22Rv1 (cell line): Measurements from ENCODE around the gene DAZAP2.

ENCODE experiments used
- H3K27ac ChIP-seq: fragments of 450-650 bp; 2 replicates; pipeline ENCODE4 v1.5.1; 2017
- ZFX ChIP-seq: fragments of 450-650 bp; IDR thresholded peaks from 2 replicates; pipeline ENCODE4 v1.6.1; 2017; ENCODE audit warnings: antibody characterized with exemption, borderline replicate concordance
- TF ChIP-seq, protein P1 (sequence below): fragments of 450-650 bp; IDR thresholded peaks from 2 replicates; pipeline ENCODE4 v1.5.1; 2017; ENCODE audit warnings: mild to moderate bottlenecking

The DAZAP2 gene

DNA sequence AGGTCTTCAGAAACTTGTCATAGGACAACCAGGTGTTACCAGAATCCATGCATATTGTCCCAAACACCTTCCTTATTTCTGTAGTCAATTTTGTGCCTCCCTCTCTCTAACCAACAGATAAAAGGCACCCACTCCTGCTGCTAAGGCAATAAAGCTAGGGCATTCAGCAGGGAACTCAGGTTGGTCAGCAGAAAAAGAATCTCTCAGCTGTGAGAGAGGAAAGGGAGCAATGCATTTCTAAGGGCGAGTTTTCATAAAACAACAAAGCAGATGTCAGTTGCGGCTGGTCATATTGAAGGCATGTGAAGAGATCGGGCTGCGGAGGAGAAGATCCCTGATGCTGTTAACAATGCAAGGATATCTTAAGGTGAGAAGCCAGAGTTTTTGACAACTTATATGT, 13.4 kb upstream of the DAZAP2 start:
- TF ChIP-seq ZFX: no peak
- TF ChIP-seq, protein P1, sequence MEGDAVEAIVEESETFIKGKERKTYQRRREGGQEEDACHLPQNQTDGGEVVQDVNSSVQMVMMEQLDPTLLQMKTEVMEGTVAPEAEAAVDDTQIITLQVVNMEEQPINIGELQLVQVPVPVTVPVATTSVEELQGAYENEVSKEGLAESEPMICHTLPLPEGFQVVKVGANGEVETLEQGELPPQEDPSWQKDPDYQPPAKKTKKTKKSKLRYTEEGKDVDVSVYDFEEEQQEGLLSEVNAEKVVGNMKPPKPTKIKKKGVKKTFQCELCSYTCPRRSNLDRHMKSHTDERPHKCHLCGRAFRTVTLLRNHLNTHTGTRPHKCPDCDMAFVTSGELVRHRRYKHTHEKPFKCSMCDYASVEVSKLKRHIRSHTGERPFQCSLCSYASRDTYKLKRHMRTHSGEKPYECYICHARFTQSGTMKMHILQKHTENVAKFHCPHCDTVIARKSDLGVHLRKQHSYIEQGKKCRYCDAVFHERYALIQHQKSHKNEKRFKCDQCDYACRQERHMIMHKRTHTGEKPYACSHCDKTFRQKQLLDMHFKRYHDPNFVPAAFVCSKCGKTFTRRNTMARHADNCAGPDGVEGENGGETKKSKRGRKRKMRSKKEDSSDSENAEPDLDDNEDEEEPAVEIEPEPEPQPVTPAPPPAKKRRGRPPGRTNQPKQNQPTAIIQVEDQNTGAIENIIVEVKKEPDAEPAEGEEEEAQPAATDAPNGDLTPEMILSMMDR: no peak
- H3K27ac ChIP-seq: peak overlapping the region; percentile 97

DNA sequence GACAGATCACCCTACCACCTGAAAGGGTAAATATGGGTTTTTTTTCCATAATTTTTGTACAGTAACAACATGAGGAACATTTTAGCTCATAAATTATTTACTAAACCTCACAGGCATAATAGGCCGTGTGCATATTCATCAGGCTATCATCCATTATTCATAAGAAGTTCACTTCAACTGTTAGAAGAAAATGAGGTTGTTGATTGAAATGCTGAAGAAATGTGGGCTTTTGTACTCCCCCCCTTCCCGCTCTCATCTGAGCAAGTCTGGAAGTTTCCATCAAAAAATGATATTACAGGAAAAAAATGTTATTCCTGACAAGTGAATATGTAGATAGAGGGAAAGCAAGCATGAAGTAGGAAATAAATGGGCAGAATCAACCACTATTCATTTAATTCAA, 12.9 kb upstream of the DAZAP2 start:
- H3K27ac ChIP-seq: peak overlapping the region; percentile 97
- TF ChIP-seq ZFX: no peak
- TF ChIP-seq, protein P1: no peak

DNA sequence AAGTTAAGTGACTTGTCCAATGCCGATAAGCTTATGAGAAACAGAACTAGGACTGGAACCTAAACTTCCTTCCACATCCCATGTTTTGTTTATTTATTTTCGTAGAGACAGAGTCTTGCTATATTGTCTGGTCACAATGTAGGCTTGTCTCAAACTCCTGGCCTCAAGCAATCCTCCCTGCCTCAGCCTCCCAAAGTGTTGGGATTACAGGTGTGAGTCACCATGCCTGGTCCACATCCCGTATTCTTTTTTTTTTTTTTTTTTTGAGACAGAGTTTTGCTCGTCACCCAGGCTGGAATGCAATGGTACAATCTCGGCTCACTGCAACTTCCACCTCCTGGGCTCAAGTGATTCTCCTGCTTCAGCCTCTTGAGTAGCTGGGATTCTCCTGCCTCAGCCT, 11.5 kb upstream of the DAZAP2 start:
- peak overlapping the region; percentile 99 for H3K27ac ChIP-seq

DNA sequence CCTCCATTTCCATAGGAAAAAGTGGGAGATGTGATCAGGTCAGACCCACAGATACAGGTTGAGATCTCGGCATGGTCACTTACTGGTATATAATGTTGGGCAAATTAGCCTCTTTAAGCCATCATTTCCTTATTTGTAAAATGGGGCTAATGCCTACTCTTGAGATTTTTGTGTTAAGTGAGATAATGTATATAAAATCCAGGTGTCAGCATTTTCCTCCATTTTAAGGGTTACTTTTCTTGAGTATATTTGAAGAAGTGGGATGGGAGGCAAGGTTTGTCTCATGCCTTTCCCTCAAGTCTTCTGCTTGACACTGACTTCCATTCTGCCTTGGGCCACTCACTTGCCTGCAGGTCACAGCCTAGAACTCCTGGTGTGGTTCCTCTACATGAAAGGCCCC, 10.7 kb upstream of the DAZAP2 start:
- peak overlapping the region; percentile 99 for H3K27ac ChIP-seq
- no peak for TF ChIP-seq ZFX
- TF ChIP-seq, protein P1: no peak

DNA sequence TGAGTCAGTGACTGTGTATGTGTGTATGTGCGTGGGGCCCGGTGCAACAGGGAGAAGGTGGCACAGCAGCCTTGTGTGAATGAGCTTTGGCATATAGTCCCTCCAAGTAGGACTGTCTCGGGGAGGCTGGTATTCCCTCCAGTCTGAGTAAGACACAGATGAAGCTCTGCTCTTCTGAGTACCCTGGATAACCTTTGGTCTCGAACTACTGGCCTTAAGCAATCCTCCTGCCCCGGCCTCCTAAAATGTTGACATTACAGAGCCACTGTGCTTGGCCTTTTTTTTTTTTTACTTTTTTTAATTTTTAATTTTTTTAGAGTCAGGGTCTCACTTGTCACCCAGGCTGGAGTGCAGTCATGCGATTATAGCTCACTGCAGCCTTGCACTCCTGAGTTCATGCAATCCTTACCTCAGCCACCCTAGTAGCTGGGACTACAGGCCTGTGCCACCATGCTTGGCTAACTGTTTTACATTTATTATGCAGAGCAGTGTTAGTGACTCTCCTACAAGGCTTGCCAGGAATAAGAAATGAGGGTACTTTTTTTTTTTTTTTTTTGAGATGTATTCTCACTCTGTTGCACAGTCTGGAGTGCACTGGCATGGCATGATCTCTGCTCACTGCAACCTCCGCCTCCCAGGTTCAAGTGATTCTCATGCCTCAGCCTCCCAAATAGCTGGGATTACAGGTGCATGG, 9.4 kb upstream of the DAZAP2 start:
- peak overlapping the region; percentile 99 for H3K27ac ChIP-seq
- no peak for TF ChIP-seq ZFX
- TF ChIP-seq, protein P1: no peak

DNA sequence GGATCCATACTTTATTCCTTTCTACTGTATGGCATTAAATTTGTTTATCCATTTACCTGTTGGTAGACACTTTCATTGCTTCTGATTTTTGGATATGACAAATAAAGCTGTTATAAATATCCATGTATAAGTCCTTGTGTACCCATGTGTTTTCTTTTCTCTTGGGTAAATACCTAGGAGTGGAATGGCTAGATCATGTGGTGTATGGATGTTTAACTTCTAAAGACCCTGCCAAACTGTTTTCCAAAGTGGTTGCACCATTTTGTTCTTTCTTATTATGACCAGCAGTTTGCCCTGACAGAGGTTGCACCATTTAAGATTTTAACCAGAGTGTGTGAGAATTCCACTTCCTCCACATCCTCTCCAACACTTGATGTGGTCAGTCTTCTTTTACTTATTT, 6.0 kb upstream of the DAZAP2 start:
- TF ChIP-seq, protein P1: no peak
- no peak for TF ChIP-seq ZFX
- H3K27ac ChIP-seq: peak overlapping the region; percentile 99

DNA sequence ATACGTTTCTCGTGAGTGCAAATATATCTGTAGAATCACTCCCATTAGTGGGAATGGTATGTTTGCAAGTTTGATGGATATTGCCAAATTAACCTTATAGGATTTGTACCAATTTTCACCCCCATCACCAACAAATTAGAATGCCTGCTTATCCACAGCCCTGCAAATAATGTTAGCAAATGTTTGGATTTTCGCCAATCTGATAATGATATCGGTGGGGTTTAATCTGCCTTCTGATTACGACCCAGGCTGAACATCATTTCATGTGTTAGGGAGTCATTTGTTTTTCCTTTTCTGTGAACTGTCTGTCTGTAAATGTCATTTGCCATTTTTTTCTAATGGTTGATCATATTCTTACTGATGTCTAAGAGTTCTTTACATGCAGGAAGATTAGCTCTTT, 4.1 kb upstream of the DAZAP2 start:
- peak overlapping the region; percentile 99 for H3K27ac ChIP-seq
- no peak for TF ChIP-seq ZFX
- TF ChIP-seq, protein P1: no peak

DNA sequence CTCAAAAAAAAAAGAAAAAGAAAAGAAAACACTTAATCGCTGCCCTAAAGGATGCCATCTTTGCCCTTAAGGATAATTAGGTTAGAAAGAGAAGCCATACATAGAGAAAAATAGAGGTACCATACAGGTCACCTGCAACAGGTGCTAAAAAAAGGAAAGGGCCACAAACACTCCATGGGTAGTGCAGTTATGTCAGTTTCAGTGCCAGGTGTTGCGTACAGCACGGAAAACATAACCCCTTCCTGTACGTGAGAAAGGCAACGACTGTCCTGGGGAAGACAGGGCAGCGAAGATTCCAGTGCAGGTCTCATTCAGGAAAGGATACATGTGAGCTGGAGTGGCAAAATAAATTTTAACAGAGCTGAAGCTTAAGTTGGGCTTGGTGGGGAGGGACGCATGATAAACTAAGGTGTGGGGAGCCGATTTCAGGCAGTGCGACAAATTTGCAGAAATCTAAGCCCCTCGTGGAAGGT, 553 bp upstream of the DAZAP2 start:
- peak overlapping the region; percentile 99 for H3K27ac ChIP-seq
- TF ChIP-seq ZFX: no peak
- TF ChIP-seq, protein P1: no peak
